GM19238 (cell line): ENCODE data around the gene PLEKHG4.

Experiments used
- DNase-seq: peaks from one replicate; pipeline ENCODE4 v3.0.0; 2011; ENCODE audit warnings: low spot score; ENCODE audit not compliant: insufficient read length

The PLEKHG4 gene

DNA sequence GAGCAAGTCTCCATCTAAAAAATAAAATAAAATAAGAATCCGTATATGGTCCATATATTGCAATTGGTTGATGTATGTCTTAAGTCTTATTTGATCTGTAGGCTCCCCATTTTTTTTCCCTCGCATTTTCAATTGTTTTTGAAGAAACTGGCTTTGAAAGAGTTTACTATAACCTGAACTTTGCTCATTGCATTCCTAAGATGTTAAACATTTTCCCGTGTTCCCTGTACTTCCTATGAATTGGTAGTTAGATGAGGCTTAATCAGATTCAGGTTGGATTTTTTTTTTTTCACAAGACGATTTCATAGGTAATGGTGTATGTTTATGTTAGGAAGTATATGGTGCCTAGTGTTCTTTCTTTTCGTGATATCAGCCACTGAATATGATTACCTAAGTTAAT, 50.6 kb downstream of the PLEKHG4 start:
- DNase-seq = no peak

DNA sequence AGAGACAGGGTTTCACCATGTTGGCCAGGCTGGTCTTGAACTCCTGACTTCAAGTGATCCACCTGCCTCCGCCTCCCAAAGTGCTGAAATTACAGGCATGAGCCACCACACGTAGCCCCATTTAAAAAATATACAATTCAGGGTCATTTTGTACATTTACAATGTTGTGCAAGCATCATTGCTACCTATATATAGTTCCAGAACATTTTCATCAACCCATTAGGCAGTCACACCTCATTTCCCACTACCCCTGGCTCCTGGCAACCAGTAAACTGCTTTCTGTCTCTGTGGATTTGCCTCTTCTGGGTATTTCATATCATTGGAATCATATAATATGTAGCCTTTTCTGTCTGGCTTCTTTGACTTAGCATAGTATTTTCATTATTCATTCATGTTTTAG, 54.0 kb downstream of the PLEKHG4 start:
- no peak for DNase-seq

DNA sequence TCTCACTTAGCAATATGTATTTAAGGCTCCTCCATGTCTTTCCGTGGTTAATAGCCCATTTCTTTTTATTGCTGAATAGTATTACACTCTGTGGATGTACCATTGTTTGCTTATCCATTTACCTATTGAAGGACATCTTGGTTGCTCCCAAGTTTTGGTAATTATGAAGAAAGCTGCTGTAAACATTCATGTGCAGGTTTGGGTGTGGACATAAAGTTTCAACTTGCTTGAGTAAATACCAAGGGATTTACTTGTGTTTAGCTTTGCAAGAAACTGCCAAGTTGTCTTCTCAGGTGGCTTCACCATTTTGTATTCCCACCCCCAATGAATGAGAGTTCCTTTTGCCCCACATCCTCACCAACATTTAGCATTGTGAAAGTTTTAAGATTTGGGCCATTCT, 56.8 kb downstream of the PLEKHG4 start:
- no peak for DNase-seq

DNA sequence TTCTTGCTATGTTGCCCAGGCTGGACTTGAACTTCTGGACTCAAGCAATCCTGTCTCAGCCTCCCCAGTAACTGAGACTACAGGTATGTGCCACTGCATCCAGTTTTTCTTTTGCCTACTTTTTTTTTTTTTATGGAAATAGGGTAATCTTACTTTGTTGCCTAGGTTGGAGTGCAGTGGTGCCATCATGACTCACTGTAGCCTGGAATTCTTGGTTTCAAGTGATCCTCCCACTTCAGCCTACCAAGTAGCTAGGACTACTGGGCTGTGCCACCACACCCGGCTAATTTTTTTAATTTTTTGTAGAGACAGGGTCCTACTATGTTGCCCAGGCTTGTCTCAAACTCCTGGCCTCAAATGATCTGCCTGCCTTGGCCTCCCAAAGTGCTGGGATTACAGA, 57.3 kb downstream of the PLEKHG4 start:
- no peak for DNase-seq
